Measurements from ENCODE around the gene ZEB2.

DNA sequence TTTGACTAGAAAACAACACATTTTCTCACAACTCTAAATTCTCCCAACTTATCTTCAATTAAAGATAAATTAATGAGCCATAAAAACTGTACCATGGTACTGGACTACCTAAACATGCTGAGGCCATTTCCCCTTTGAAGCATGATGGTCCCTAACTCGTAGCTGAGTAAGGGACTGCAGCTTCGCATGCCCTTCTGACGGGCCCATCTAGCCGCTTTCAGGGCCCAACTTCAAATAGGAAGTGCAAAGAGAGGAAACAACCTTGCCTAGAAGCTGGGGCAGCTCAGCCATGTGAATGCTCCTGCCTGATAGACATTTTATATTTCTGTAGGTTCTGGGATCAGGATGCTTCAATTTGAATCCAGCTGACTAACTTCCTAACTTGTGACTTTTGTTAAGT lies 72.4 kb downstream of the ZEB2 start:
- no peak for TF ChIP-seq POLR2AphosphoS5 (IDR thresholded peaks at IDR 0.05; ENCODE audit: low read depth, low read length)
- TF ChIP-seq, protein P1, sequence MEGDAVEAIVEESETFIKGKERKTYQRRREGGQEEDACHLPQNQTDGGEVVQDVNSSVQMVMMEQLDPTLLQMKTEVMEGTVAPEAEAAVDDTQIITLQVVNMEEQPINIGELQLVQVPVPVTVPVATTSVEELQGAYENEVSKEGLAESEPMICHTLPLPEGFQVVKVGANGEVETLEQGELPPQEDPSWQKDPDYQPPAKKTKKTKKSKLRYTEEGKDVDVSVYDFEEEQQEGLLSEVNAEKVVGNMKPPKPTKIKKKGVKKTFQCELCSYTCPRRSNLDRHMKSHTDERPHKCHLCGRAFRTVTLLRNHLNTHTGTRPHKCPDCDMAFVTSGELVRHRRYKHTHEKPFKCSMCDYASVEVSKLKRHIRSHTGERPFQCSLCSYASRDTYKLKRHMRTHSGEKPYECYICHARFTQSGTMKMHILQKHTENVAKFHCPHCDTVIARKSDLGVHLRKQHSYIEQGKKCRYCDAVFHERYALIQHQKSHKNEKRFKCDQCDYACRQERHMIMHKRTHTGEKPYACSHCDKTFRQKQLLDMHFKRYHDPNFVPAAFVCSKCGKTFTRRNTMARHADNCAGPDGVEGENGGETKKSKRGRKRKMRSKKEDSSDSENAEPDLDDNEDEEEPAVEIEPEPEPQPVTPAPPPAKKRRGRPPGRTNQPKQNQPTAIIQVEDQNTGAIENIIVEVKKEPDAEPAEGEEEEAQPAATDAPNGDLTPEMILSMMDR (IDR thresholded peaks at IDR 0.05): no peak
- no peak for TF ChIP-seq SIN3A (IDR thresholded peaks at IDR 0.05; ENCODE audit: borderline replicate concordance, insufficient read depth, low read depth, low read length)

Data from Panc1 (cell line).